GM21576 (cell line): ENCODE measurements around the gene XRCC4.
"Not testable (repeated sequence)": the region's sequence is repeated elsewhere in the genome, so short reads cannot be mapped to it uniquely, and the experiment has no call there.

Source experiments
- ATAC-seq: cut with Tn5 transposase; IDR thresholded peaks from one replicate; pipeline ENCODE4 v1.9.1; 2021; ENCODE audit warnings: mild to moderate bottlenecking, moderate library complexity; ENCODE audit not compliant: unreplicated experiment

The XRCC4 gene

GRCh38 chr5:83107692-83108420, 30.5 kb downstream of the XRCC4 start:
- no peak for ATAC-seq

- ATAC-seq: no peak
Measured at GRCh38 chr5:83109380-83109779, 32.0 kb downstream of the XRCC4 start.

- no peak for ATAC-seq
Measured at GRCh38 chr5:83115816-83116215, 38.5 kb downstream of the XRCC4 start.

DNA sequence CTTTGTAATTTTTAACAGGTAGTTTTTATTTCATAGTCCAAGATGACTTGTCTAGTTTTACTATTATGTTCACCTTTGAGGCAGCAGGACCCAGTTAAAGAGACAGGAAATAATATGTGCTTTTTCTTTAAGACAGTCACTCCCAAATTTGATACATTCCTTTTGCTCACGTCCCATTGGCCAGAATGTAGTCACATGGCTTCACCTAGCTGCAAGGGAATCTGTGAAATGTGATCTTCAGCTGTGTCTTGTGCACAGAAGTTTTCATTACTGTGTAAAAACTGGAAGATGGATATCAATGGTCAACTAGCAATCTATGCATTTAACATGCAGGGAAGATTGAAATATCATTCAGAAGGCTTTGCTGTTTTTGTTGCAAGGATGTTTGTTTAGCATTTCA, 41.1 kb downstream of the XRCC4 start:
- ATAC-seq: no peak

GRCh38 chr5:83118976-83119375, 41.6 kb downstream of the XRCC4 start:
- ATAC-seq: no peak

- ATAC-seq: no peak
Measured at GRCh38 chr5:83124593-83124992, 47.2 kb downstream of the XRCC4 start.

DNA sequence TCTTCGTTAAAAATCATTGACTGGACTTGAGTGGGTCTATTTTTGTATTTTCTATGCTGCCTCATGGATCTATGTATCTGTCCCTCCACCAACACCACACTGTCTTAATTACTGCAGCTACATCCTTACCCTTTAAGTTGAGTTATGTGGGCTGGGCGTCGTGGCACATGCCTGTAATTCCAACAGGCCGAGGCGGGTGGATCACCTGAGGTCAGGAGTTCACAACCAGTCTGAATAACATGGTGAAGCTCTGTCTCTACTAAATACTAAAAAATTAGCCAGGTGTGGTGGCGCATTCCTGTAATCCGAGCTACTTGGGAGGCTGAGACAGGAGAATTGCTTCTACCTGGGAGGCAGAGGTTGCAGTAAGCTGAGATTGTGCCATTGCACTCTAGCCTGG, 48.2 kb downstream of the XRCC4 start:
- no peak for ATAC-seq

DNA sequence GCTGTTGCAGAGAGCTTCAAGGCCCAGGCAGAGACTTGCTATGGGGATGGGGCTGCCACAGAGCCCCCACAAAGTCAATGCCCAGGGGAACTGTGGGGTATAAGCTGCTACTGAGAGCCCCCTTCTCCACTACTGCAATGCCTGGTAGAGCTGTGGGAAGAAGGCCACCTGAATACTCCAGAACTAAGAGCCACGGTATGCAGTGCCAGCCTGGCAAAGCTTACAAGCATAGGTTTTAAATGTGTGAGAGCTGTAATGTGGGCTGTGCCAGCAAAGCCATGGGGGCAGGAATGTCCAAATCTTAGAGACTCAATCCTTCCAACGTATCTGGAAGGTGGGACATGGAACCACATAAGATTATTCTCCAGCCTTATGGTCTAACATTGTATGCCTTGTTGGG, 49.2 kb downstream of the XRCC4 start:
- no peak for ATAC-seq

- ATAC-seq: no peak
Measured at GRCh38 chr5:83133797-83134196, 56.5 kb downstream of the XRCC4 start.

GRCh38 chr5:83142526-83142925, 65.2 kb downstream of the XRCC4 start:
- no peak for ATAC-seq

DNA sequence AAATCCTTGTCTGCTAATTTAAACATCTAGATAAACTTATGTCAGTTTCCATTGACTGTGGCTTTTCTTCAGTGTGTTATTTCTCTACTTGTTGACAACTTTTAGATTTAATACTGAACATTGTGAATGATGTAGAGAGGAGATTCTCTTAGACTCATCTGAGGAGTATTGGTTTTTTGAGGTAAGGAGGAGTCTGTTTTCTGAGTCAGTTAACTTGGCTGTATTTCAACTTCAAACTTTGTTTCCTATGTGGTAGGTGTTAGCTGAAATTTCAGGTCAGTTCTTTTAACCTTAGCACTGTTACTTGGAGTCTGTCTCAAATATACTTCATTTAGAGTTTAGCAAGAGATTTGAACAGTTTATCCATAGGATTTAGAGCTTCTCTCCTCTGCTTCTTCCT, 67.9 kb downstream of the XRCC4 start:
- no peak for ATAC-seq

- no peak for ATAC-seq
Measured at GRCh38 chr5:83145882-83146331, 68.6 kb downstream of the XRCC4 start.

DNA sequence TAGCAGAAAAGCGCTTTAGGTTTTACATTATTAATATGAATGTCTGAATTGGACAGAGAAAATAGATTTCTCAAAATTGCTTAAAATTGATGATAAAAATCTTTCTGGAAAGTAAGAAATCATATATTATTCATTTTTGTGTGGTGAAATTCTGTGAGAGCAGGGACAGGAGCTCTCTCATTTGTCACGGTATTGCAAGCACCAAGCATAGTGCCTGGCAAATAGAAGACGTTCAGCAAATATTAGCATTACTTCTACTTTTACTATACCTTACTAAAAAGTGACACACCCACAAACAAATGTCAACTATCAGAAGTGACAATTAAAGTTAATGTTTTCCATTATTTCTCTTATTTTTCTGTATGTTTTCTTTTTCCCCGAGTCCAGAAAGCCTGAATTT, 69.1 kb downstream of the XRCC4 start:
- no peak for ATAC-seq

- no peak for ATAC-seq
Measured at GRCh38 chr5:83147593-83147992, 70.2 kb downstream of the XRCC4 start.

DNA sequence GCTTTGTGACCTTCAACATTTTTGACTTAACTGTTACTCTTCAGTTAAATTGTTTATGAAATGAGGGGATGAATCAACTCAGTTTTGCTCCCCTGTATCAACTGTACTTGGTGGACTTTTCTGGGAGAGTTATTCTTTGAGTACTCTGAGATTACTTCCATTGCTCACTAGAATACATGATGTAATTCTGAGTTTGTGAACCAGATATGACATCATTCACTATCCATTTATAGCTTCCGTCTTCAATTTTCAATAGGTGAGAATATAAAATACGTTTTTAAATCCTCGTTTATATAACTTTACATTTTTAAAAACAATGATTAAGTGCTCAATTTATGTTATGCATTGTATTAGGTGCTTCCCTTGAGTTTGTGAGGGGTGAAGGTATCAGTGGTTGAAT, 71.0 kb downstream of the XRCC4 start:
- no peak for ATAC-seq

DNA sequence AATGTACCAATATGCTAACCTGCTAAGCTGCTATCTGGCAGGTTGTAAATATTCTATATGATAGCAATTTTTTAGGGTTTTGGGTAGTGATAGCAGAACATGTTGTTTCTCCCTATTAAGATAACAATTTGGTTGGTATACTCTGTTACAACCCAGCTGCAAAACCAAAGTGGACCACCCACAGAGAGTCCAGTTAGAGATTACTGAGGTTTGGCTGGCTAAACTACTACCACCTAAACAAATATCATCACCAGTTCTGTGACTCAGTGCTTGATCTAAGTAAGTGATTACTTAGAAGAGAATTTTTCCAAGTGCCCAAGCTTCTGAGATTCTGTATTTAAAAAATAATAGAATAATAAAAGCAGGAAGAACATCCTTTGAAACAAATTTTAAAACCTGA, 72.3 kb downstream of the XRCC4 start:
- no peak for ATAC-seq

GRCh38 chr5:83151821-83152220, 74.5 kb downstream of the XRCC4 start:
- no peak for ATAC-seq

DNA sequence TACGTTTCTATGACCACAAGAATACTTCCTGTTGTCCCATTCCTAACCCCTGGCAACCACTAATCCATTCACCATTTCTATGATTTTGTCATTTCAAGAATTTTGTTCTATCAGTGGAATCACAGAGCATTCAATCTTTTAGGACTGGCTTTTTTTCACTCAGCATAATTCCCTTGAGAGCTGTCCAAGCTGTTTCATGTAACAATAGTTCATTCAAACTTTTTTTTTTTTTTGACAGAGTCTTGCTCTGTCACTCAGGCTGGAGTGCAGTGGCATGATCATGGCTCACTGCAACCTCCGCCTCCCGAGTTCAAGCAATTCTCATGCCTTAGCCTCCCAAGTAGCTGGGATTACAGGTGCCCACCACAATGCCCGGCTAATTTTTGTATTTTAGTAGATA, 75.6 kb downstream of the XRCC4 start:
- ATAC-seq: not testable (repeated sequence)

DNA sequence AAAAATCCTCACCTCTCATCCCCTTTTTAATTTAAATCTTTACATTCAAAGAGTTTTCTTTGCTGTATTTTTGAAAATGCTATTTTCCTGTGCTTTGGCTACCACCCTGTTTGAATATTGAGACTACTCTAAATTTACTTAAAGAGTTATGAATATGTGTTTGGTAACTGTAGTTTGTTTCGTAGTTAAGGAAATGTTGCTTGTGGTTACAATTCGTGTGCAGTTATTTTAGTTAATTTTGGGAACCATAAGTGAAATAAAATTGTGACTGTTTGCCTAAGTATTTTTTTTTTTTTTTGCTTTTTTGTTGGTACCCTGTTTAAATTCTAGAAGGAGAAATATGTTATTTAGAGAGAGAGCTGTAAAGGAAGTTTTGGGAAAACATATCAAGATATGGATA, 78.7 kb downstream of the XRCC4 start:
- no peak for ATAC-seq

DNA sequence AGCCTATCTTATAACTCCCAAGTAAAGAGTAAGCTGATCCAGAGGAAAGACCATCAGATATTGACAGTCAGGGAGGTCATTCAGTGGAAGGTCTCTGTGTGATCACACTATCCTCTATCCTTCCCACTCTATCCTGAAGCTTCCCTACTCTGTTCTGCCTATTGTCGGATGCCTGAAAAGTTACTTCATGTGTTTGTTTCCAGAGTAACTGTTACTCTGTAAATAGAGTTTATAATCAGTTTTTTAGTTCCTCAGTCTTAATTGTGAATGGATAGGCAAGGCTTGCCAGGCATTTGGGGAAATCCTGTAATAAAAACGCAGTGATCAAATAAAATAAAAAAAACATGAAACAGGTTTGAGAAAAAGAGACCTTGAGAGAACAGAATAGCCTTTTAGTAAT, 79.8 kb downstream of the XRCC4 start:
- no peak for ATAC-seq

DNA sequence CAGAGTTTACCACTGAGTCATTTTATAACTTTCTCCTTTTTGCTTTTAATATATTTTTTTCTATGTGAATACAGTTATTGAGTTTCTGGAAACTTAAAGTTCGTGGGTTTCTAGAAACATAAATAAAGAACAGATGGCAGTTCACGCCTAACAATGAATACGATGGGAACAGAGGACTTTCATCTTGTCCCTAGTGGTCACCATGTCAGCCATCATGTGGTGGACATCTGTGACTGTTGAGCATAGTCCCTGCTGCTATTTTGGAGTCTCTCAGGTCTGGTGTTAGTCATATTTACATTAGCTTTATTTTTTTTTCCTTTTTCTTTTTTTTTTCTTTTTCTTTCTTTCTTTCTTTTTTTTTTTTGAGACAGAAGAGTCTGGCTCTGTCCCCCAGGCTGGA, 85.3 kb downstream of the XRCC4 start:
- ATAC-seq: no peak

GRCh38 chr5:83167538-83167937, 90.2 kb downstream of the XRCC4 start:
- no peak for ATAC-seq
